ENCODE data around the gene IKZF2. TPM values are rescaled to one million over a fixed set of nuclear protein-coding genes. Genes with fewer than 3 reads are reported as not detected.

The IKZF2 gene
- total RNA-seq, 2 experiments from 2014 or later, result 4.2 to 6.0 TPM

- Mint-ChIP-seq H3K27ac (no peak overlapping the region), H3K4me1 (no peaks in the 10 kb centered on the region), H3K36me3 (ENCODE audit: low read depth) (no peaks in the 10 kb centered on the region), H3K4me3 (no peak overlapping the region), H3K9me3 (peaks cover 4% of the 10 kb centered on the region), H3K27me3 (no peaks in the 10 kb centered on the region)
- ChIA-PET POLR2A (no interaction called here), CTCF (no interaction called here)
- no peak for DNase-seq
Measured at GRCh38 chr2:212987492-212987891, 163.9 kb downstream of the IKZF2 start.

GRCh38 chr2:212984129-212984528 lies 167.3 kb downstream of the IKZF2 start:
- H3K4me1 Mint-ChIP-seq, result peaks cover 5% of the 10 kb centered on the region
- no peaks in the 10 kb centered on the region for H3K36me3 Mint-ChIP-seq (ENCODE audit: low read depth)
- no peaks in the 10 kb centered on the region for H3K27me3 Mint-ChIP-seq
- ChIA-PET CTCF (no interaction called here), POLR2A (no interaction called here)
- no peak overlapping the region for H3K27ac Mint-ChIP-seq
- H3K9me3 Mint-ChIP-seq, result peaks cover 3% of the 10 kb centered on the region
- no peak overlapping the region for H3K4me3 Mint-ChIP-seq
- no peak for DNase-seq

- ChIA-PET CTCF (interaction anchor here (0.5 kb wide), 1 partner anchor 110 kb away, joined by 3 read pairs; no protein-coding TSS in a partner anchor), POLR2A (no interaction called here)
Measured at GRCh38 chr2:212979799-212980198, 171.6 kb downstream of the IKZF2 start.

GRCh38 chr2:212979046-212979612 lies 172.3 kb downstream of the IKZF2 start:
- DNase-seq, result no peak
- CTCF ChIA-PET, result no interaction called here
- H3K36me3 Mint-ChIP-seq (ENCODE audit: low read depth), result no peaks in the 10 kb centered on the region
- peaks cover 2% of the 10 kb centered on the region for H3K27me3 Mint-ChIP-seq
- H3K4me1 Mint-ChIP-seq, result peaks cover 5% of the 10 kb centered on the region
- POLR2A ChIA-PET, result no interaction called here
- no peak overlapping the region for H3K27ac Mint-ChIP-seq
- no peak overlapping the region for H3K4me3 Mint-ChIP-seq
- H3K9me3 Mint-ChIP-seq, result no peaks in the 10 kb centered on the region

More at GRCh38 chr2:212979799-212980198, 171.6 kb downstream of the IKZF2 start:
- Mint-ChIP-seq H3K4me3 (no peak overlapping the region), H3K36me3 (ENCODE audit: low read depth) (no peaks in the 10 kb centered on the region), H3K9me3 (no peaks in the 10 kb centered on the region), H3K4me1 (peaks cover 5% of the 10 kb centered on the region), H3K27me3 (peaks cover 2% of the 10 kb centered on the region), H3K27ac (no peak overlapping the region)
- no peak for DNase-seq

GRCh38 chr2:212977152-212977551 lies 174.3 kb downstream of the IKZF2 start:
- ChIA-PET POLR2A (no interaction called here), CTCF (no interaction called here)
- no peak for DNase-seq

GRCh38 chr2:212975333-212975732 lies 176.1 kb downstream of the IKZF2 start:
- no peak overlapping the region for H3K27ac Mint-ChIP-seq
- no peaks in the 10 kb centered on the region for H3K9me3 Mint-ChIP-seq
- no peak overlapping the region for H3K4me3 Mint-ChIP-seq
- no peaks in the 10 kb centered on the region for H3K36me3 Mint-ChIP-seq (ENCODE audit: low read depth)
- CTCF ChIA-PET, result no interaction called here
- POLR2A ChIA-PET, result no interaction called here
- peaks cover 2% of the 10 kb centered on the region for H3K27me3 Mint-ChIP-seq
- no peak for DNase-seq
- peaks cover 5% of the 10 kb centered on the region for H3K4me1 Mint-ChIP-seq

More at GRCh38 chr2:212977152-212977551, 174.3 kb downstream of the IKZF2 start:
- Mint-ChIP-seq H3K27ac (no peak overlapping the region), H3K36me3 (ENCODE audit: low read depth) (no peaks in the 10 kb centered on the region), H3K4me1 (peaks cover 5% of the 10 kb centered on the region), H3K27me3 (peaks cover 2% of the 10 kb centered on the region), H3K9me3 (no peaks in the 10 kb centered on the region), H3K4me3 (no peak overlapping the region)

GRCh38 chr2:212974692-212975091 lies 176.7 kb downstream of the IKZF2 start:
- POLR2A ChIA-PET, result no interaction called here
- Mint-ChIP-seq H3K27me3 (peaks cover 2% of the 10 kb centered on the region), H3K36me3 (ENCODE audit: low read depth) (no peaks in the 10 kb centered on the region)

GRCh38 chr2:212973347-212973746 lies 178.1 kb downstream of the IKZF2 start:
- Mint-ChIP-seq H3K27me3 (peaks cover 2% of the 10 kb centered on the region), H3K4me1 (peaks cover 5% of the 10 kb centered on the region), H3K4me3 (no peak overlapping the region), H3K36me3 (ENCODE audit: low read depth) (no peaks in the 10 kb centered on the region), H3K9me3 (no peaks in the 10 kb centered on the region), H3K27ac (no peak overlapping the region)
- POLR2A ChIA-PET, result no interaction called here
- CTCF ChIA-PET, result no interaction called here
- DNase-seq, result no peak

More at GRCh38 chr2:212974692-212975091, 176.7 kb downstream of the IKZF2 start:
- H3K9me3 Mint-ChIP-seq, result no peaks in the 10 kb centered on the region
- no peak overlapping the region for H3K27ac Mint-ChIP-seq
- peaks cover 2% of the 10 kb centered on the region for H3K4me1 Mint-ChIP-seq
- CTCF ChIA-PET, result no interaction called here
- H3K4me3 Mint-ChIP-seq, result no peak overlapping the region
- DNase-seq, result no peak

GRCh38 chr2:212970132-212970531 lies 181.3 kb downstream of the IKZF2 start:
- ChIA-PET CTCF (no interaction called here), POLR2A (no interaction called here)
- DNase-seq, result no peak
- Mint-ChIP-seq H3K9me3 (no peaks in the 10 kb centered on the region), H3K27me3 (no peaks in the 10 kb centered on the region), H3K36me3 (ENCODE audit: low read depth) (no peaks in the 10 kb centered on the region), H3K4me1 (peaks cover 9% of the 10 kb centered on the region), H3K4me3 (no peak overlapping the region), H3K27ac (no peak overlapping the region)

GRCh38 chr2:212968284-212969081 lies 182.9 kb downstream of the IKZF2 start:
- POLR2A ChIA-PET, result interaction anchor here (0.6 to 1.0 kb wide), 2 partner anchors 10 to 11 kb away, joined by 3 read pairs; no protein-coding TSS in a partner anchor
- CTCF ChIA-PET, result interaction anchor here (1.3 kb wide), 1 partner anchor 185 kb away, joined by 3 read pairs; no protein-coding TSS in a partner anchor
- H3K4me3 Mint-ChIP-seq, result no peak overlapping the region
- H3K9me3 Mint-ChIP-seq, result no peaks in the 10 kb centered on the region
- peak overlapping the region; percentile 68 for H3K27ac Mint-ChIP-seq
- peaks cover 9% of the 10 kb centered on the region for H3K4me1 Mint-ChIP-seq
- no peaks in the 10 kb centered on the region for H3K36me3 Mint-ChIP-seq (ENCODE audit: low read depth)
- no peak for DNase-seq
- H3K27me3 Mint-ChIP-seq, result no peaks in the 10 kb centered on the region

- Mint-ChIP-seq H3K36me3 (ENCODE audit: low read depth) (no peaks in the 10 kb centered on the region), H3K4me1 (peaks cover 9% of the 10 kb centered on the region), H3K27me3 (no peaks in the 10 kb centered on the region), H3K27ac (no peak overlapping the region), H3K9me3 (no peaks in the 10 kb centered on the region), H3K4me3 (no peak overlapping the region)
- DNase-seq, result no peak
- ChIA-PET CTCF (no interaction called here), POLR2A (interaction anchor here (1.1 kb wide), 1 partner anchor 216 kb away, joined by 3 read pairs; no protein-coding TSS in a partner anchor)
Measured at GRCh38 chr2:212966884-212967283, 184.5 kb downstream of the IKZF2 start.

- CTCF ChIA-PET, result no interaction called here
- peaks cover 14% of the 10 kb centered on the region for H3K4me1 Mint-ChIP-seq
- no peak overlapping the region for H3K4me3 Mint-ChIP-seq
- H3K27me3 Mint-ChIP-seq, result no peaks in the 10 kb centered on the region
- no peaks in the 10 kb centered on the region for H3K36me3 Mint-ChIP-seq (ENCODE audit: low read depth)
- DNase-seq, result no peak
- H3K9me3 Mint-ChIP-seq, result no peaks in the 10 kb centered on the region
- H3K27ac Mint-ChIP-seq, result no peak overlapping the region
- POLR2A ChIA-PET, result no interaction called here
Measured at GRCh38 chr2:212962691-212963090, 188.7 kb downstream of the IKZF2 start.

GRCh38 chr2:212961255-212961654 lies 190.2 kb downstream of the IKZF2 start:
- H3K27ac Mint-ChIP-seq, result no peak overlapping the region
- H3K27me3 Mint-ChIP-seq, result no peaks in the 10 kb centered on the region
- peaks cover 22% of the 10 kb centered on the region for H3K4me1 Mint-ChIP-seq
- no peaks in the 10 kb centered on the region for H3K9me3 Mint-ChIP-seq
- no peak for DNase-seq
- CTCF ChIA-PET, result no interaction called here
- no peak overlapping the region for H3K4me3 Mint-ChIP-seq
- POLR2A ChIA-PET, result no interaction called here
- H3K36me3 Mint-ChIP-seq (ENCODE audit: low read depth), result no peaks in the 10 kb centered on the region

GRCh38 chr2:212960336-212960735 lies 191.1 kb downstream of the IKZF2 start:
- no peak overlapping the region for H3K4me3 Mint-ChIP-seq
- H3K4me1 Mint-ChIP-seq, result peaks cover 22% of the 10 kb centered on the region
- H3K9me3 Mint-ChIP-seq, result no peaks in the 10 kb centered on the region
- no peak for DNase-seq
- H3K27me3 Mint-ChIP-seq, result no peaks in the 10 kb centered on the region
- ChIA-PET CTCF (no interaction called here), POLR2A (no interaction called here)
- H3K27ac Mint-ChIP-seq, result no peak overlapping the region
- no peaks in the 10 kb centered on the region for H3K36me3 Mint-ChIP-seq (ENCODE audit: low read depth)

Measured in activated CD4-positive, alpha-beta memory T cell treated with anti-CD3 and anti-CD28 coated beads, Interleukin-2, amount 10 ng/mL, durations not matched to agents 7 days and 5 days (primary cell).